Adrenal gland (tissue), 12 donors: Measurements from ENCODE around the gene ANP32A. TPM values are rescaled to one million over a fixed set of nuclear protein-coding genes. Genes with fewer than 3 reads are reported as not detected.
"Not testable (repeated sequence)": the region's sequence is repeated elsewhere in the genome, so short reads cannot be mapped to it uniquely, and the experiment has no call there.

ENCODE experiments used
- DNase-seq, 7 donors: peaks; one replicate each; pipeline ENCODE4 v3.0.0-alpha.2; 2019 to 2020
- H3K27ac ChIP-seq, 5 donors: fragments of 200-600 bp; sonication (generic) in 4 of 5; 1 replicate in 3 of 5; 2 replicates in 2 of 5; pipeline versions ENCODE4 v1.5.1 to v1.8.0; 2016 to 2020; ENCODE audit warnings: mild to moderate bottlenecking in 1 of 5
- H3K27me3 ChIP-seq: fragments of 200-600 bp; 2 replicates; pipeline ENCODE4 v1.8.0; 2021
- H3K36me3 ChIP-seq, 2 donors: fragments of 200-600 bp; replicated peaks in 1 of 2; 1 replicate in 1 of 2; 2 replicates in 1 of 2; pipeline versions ENCODE4 v1.5.1 to v1.8.0; 2018 to 2022
- H3K4me1 ChIP-seq, 2 donors: fragments of 200-600 bp; replicated peaks in 1 of 2; 1 replicate in 1 of 2; 2 replicates in 1 of 2; pipeline versions ENCODE4 v1.5.1 to v1.8.0; 2018 to 2021
- H3K4me3 ChIP-seq, 4 donors: fragments of 200-600 bp; sonication (generic) in 3 of 4; one replicate each; pipeline ENCODE4 v1.5.1; 2016 to 2018
- H3K9me3 ChIP-seq, 3 donors: fragments of 200-600 bp; sonication (generic) in 1 of 3; replicated peaks in 1 of 3; 1 replicate in 2 of 3; 2 replicates in 1 of 3; pipeline versions ENCODE4 v1.5.1 to v1.8.0; 2016 to 2021
- CTCF ChIP-seq, 6 experiments: fragments of 450-650 bp in 4 of 6; fragments of 200-600 bp in 2 of 6; sonication (generic) in 1 of 6; IDR thresholded peaks; 1 replicate in 5 of 6; 2 replicates in 1 of 6; pipeline versions ENCODE4 v1.5.1 to v1.8.0; 2016 to 2021; ENCODE audit warnings: antibody characterized with exemption in 6 of 6, mild to moderate bottlenecking in 2 of 6, moderate library complexity in 1 of 6
- POLR2A ChIP-seq, 2 donors: fragments of 450-650 bp; IDR thresholded peaks; one replicate each; pipeline ENCODE4 v1.6.1; 2017; ENCODE audit warnings: antibody characterized with exemption in 2 of 2, mild to moderate bottlenecking in 2 of 2, moderate library complexity in 1 of 2
- WGBS, 4 donors: extraction: QIAGEN DNeasy Blood & Tissue Kit in 2 of 4; methylation state at CpG; one replicate each; pipeline versions ENCODE4 v1.1.5 to v1.1.7; 2013 to 2017; 5-methylcytosine and 5-hydroxymethylcytosine counted together
- intact Hi-C, 2 donors: fragments of 100-400 bp; cut with DNase I; formaldehyde crosslinking; loops; one replicate each; pipeline versions ENCODE4 v1.14.1 to v1.15.0; 2022 to 2023
- polyA plus RNA-seq, 3 donors: library from polyadenylated mRNA; stranded (reverse); fragments of 200-250 nt in 2 of 3; fragments of 350-450 nt in 1 of 3; fragmentation: Illumina TruSeq in 1 of 3; extraction: RNeasy Lipid Tissue Mini Kit (QIAGEN cat#74804) in 1 of 3; gene quantifications; one replicate each; pipeline ENCODE4 v1.2.3, GENCODE V29; 2013 to 2014
- total RNA-seq, 9 donors: library from RNA; depleted of rRNA in 4 of 9; stranded (reverse); fragments of >200 nt in 4 of 9; fragments of 120-200 nt in 1 of 9; fragmentation: NEBNext Ultra II Directional in 1 of 9; extraction: Animal tissue kit (Norgen Biotek cat#: 25700) in 1 of 9; gene quantifications; one replicate each; pipeline versions ENCODE4 v1.1.0 to v1.2.4, GENCODE V29; 2013 to 2023
- donor health status: healthy with polysubstance abuse.
- donor health status: Bipolar disorder and iron deficiency.
- donor health status: DM: yes; HTN: yes; CAD: no.
- donor health status: DM: no; HTN: no; CAD: no.
- donor health status: DM: no; HTN: no; CAD: no.
- donor health status: DM: yes; HTN: yes; CAD: no.

ANP32A gene
- total and polyA plus RNA-seq, 12 donors, result 44.5 to 170 (median 79.5) TPM

DNA sequence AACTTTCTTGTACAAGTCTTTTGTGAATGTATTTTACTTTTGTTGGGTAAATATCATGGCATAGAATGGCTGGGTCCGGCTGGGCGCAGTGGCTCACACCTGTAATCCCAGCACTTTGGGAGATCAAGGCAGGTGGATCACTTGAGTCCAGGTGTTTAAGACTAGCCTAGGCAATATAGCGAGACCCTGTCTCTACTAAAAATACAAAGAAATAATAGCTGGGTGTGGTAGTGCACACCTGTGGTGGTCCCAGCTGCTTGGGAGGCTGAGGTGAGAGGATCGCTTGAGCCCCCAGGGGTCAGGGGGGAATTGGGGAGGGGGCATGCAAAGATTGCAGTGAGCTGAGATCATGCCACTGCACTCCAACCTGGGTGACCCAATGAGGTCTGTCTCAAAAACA is 52.9 kb downstream of the ANP32A start:
- Histone ChIP-seq H3K27me3 (no peaks in the 10 kb centered on the region), H3K36me3 (no peaks in the 10 kb centered on the region), H3K9me3 (no peaks in the 10 kb centered on the region), H3K4me3 (no peak overlapping the region), H3K4me1 (no peaks in the 10 kb centered on the region), H3K27ac (no peak overlapping the region)
- no peak for TF ChIP-seq CTCF (IDR thresholded peaks at IDR 0.05)
- TF ChIP-seq POLR2A (IDR thresholded peaks at IDR 0.05), result no peak
- 66 to 83% (median 69%) methylated on average over 4 of the region's 4 CpGs for WGBS, 4 donors
- DNase-seq, result no peak
- intact Hi-C loops, result no loop called here

- intact Hi-C loops, result no loop called here
- Histone ChIP-seq H3K9me3 (no peaks in the 10 kb centered on the region), H3K4me3 (no peak overlapping the region), H3K36me3 (no peaks in the 10 kb centered on the region), H3K27ac (no peak overlapping the region), H3K27me3 (no peaks in the 10 kb centered on the region), H3K4me1 (no peaks in the 10 kb centered on the region)
- WGBS, 4 donors, result 74 to 78% (median 76%) methylated on average over 11 of the region's 11 CpGs
- no peak for TF ChIP-seq CTCF (IDR thresholded peaks at IDR 0.05)
- TF ChIP-seq POLR2A (IDR thresholded peaks at IDR 0.05), result no peak
- no peak for DNase-seq
Observed at GRCh38 chr15:68765602-68766368, 54.9 kb downstream of the ANP32A start.

DNA sequence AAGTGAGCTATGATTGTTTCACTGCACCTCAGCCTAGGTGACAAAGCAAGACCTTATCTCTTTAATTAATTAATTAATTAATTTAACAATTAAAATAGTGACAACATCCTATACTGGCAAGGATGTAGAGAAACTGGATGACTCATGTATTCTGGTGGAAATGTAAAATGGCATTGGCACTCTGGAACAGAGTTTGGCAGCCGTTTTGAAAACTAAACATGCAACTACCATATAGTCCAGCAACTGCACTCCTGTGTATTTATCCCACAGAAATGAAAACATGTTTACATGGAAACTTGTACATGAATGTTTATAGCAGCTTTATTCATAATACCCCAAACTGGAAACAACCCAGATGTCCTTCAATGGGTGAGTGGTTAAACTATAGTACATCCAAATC is 56.6 kb downstream of the ANP32A start:
- Histone ChIP-seq H3K9me3 (no peaks in the 10 kb centered on the region), H3K36me3 (no peaks in the 10 kb centered on the region), H3K4me1 (no peaks in the 10 kb centered on the region), H3K27ac (no peak overlapping the region), H3K27me3 (no peaks in the 10 kb centered on the region), H3K4me3 (no peak overlapping the region)
- WGBS, 4 donors, result 59 to 80% (median 68%) methylated on average over 1 of the region's 1 CpG
- no peak for TF ChIP-seq CTCF (IDR thresholded peaks at IDR 0.05)
- no peak for TF ChIP-seq POLR2A (IDR thresholded peaks at IDR 0.05)
- no peak for DNase-seq
- intact Hi-C loops, result no loop called here

GRCh38 chr15:68763063-68763462 is 57.6 kb downstream of the ANP32A start:
- no peak for DNase-seq
- Histone ChIP-seq H3K9me3 (no peaks in the 10 kb centered on the region), H3K36me3 (no peaks in the 10 kb centered on the region), H3K27me3 (no peaks in the 10 kb centered on the region), H3K4me3 (no peak overlapping the region), H3K4me1 (no peaks in the 10 kb centered on the region), H3K27ac (no peak overlapping the region)
- no peak for TF ChIP-seq POLR2A (IDR thresholded peaks at IDR 0.05)
- TF ChIP-seq CTCF (IDR thresholded peaks at IDR 0.05), result no peak
- intact Hi-C loops, result no loop called here
- WGBS, 4 donors, result 81 to 92% (median 86%) methylated on average over 4 of the region's 4 CpGs

GRCh38 chr15:68759982-68760579 is 60.6 kb downstream of the ANP32A start:
- intact Hi-C loops, H3K27me3 ChIP-seq, H3K4me1 ChIP-seq, H3K9me3 ChIP-seq, DNase-seq, H3K4me3 ChIP-seq, H3K27ac ChIP-seq, H3K36me3 ChIP-seq: not testable (repeated sequence)
- 83 to 100% (median 91%) methylated on average over 1 of the region's 1 CpG for WGBS, 4 donors
